Right renal pelvis (tissue), 4 donors: ENCODE data around the gene LCOR. TPM values are rescaled to one million over a fixed set of nuclear protein-coding genes. Genes with fewer than 3 reads are reported as not detected.
"Not testable (repeated sequence)": the region's sequence is repeated elsewhere in the genome, so short reads cannot be mapped to it uniquely, and the experiment has no call there.

Experiments used
- DNase-seq, 4 donors: peaks; one replicate each; pipeline ENCODE4 v3.0.0-alpha.2; 2013; ENCODE audit warnings: low read depth in 4 of 4, low spot score in 3 of 4, missing footprints in 1 of 4
- polyA plus RNA-seq, 4 donors: library from polyadenylated mRNA; unstranded; fragments of 120-200 nt; gene quantifications; one replicate each; pipeline ENCODE4 v1.2.1, GENCODE V29; 2013; ENCODE audit not compliant: insufficient read length in 4 of 4

The LCOR gene
- polyA plus RNA-seq, 4 donors: 24.6 to 31.1 (median 29.5) TPM

DNA sequence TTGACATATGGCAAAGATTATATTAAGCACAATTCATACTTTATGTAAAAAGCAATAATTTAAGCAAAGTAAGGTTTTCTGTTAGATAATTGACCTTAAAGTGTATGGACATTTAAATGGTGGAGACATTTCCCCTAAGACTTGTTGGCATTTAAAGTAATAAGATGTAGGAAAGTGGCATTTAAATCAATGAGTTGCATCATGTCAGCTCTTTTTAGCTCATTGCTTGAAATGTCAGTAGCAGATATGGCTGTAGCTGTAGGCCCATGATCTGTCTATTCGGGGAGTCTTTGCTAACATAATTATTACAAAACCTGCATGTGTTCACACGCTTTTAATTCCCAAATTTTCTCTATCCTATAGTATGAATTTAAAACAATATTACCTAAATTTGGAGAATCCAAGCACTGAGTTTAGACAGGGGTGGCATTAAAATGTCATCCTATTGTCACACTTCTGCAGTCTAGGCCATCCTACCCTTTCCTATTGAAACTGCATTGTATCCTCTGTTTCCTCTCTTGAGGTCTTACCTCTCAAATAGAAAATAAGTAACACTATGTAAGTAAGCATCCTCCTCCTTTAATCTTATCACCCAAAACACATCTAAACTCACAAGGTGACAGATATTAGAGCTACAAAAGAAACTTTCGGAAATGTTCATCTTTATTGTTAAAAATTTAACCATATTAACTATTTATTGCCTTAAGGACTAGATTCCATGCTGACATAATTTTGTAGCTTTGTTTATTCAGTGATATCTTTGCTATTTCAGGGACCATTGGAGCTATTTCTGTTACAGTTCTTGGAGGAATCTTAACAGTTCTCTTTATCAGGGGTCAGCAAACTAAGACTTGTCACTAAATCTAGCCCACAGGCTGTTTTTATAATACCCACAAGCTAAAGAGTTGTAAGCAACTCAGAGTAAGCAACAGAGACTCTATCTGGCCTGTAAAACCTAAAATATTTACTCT lies 91.2 kb downstream of the LCOR start:
- DNase-seq: no peak

DNA sequence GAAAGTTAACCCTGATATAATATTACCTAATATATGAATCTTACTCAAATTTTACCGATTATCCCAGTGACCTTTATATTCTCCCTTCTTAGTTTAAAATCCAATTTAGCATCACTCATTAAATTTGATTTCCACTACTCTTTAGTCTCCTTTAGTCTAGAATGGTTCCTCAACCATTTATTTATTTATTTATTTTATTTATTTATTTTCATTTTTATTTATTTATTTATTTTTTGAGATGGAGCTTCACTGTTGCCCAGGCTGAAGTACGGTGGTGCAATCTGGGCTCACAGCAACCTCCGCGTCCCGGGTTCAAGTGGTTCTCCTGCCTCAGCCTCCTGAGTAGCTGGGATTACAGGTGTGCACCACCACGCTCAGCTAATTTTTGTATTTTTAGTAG lies 92.8 kb downstream of the LCOR start:
- no peak for DNase-seq

DNA sequence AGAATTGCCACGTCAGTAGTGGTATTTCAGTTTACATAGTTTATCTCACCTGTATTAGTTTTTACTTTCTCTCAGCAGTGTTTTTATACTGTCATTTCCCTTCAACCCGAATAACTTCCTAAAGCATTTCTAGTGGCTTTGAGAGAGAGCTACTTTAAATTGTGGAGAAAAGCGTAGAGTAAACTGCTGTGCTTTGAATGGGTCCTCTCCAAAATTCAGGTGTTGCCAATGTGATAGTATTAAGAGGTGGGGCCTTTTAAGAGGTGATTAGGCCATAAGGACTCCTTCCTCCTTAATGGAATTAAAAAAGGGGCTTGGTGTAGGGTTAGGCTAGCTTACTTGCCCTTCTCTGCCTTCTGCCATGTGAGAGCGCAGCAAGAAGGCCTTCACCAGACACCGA lies 98.4 kb downstream of the LCOR start:
- DNase-seq: no peak

DNA sequence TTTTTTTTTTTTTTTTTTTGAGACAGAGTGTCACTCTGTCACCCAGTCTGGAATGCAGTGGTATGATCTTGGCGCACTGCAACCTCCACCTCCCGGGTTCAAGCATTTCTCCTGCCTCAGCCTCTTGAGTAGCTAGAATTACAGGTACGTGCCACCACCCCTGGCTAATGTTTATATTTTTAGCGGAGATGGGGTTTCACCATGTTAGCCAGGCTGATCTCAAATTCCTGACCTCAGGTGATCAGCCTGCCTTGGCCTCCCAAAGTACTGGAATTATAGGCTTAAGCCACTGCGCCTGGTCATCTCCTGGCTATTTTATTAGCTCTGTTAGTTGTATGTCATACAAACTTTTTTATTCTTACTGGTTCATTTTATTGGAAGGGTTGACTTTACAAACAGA lies 103.0 kb downstream of the LCOR start:
- no peak for DNase-seq

DNA sequence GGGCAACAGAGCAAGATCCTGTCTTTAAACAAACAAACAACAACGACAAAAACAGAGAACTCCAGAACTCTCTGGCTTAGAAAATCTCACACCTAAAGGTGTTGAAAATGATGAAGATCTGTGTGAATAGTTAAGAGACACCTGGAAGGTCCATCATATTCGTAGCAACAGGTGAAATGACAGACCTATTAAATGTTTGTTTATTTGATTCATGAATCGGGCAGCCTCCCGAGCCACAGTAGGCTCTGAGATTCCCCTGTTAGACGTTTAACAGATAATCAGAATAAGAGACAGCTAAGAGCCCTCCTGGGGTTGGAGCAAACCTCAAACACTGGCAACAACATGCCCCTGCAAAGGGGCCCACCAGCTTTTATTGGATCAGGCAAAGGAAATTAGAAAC lies 103.7 kb downstream of the LCOR start:
- no peak for DNase-seq

DNA sequence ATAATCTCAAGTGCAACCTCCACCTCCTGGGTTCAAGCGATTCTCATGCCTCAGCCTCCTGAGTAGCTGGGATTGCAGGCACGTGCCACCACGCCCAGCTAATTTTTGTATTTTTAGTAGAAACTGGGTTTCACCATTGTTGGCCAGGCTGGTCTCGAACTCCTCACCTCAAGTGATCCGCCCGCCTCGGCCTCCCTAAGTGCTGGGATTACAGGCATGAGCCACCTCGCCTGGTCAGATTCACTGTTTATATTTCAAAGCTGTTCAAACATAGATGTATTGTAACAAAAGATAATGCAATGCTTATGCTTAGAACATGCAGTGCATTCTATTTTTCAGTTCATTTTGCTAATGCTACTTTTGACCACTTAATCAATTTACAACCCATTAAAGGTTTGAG lies 111.1 kb downstream of the LCOR start:
- DNase-seq: not testable (repeated sequence)

DNA sequence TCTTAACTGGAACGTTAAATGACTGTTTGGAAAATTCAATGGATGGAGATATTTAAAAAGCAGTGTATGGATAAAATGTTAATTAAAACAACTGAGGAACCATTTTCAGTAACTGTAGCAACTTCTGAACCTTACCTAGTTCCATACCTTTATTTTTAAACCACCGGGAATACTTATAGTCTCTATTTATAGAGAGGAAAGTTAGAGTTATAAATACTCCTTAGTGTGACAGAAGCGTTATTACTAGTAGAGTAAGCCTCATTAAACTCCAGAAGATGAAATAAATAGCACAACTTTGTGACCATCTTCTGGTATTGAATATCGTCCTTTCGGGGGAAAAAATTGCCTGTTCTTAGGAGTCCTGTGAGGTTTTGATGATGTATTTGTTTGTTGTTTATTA lies 114.9 kb downstream of the LCOR start:
- DNase-seq: no peak

DNA sequence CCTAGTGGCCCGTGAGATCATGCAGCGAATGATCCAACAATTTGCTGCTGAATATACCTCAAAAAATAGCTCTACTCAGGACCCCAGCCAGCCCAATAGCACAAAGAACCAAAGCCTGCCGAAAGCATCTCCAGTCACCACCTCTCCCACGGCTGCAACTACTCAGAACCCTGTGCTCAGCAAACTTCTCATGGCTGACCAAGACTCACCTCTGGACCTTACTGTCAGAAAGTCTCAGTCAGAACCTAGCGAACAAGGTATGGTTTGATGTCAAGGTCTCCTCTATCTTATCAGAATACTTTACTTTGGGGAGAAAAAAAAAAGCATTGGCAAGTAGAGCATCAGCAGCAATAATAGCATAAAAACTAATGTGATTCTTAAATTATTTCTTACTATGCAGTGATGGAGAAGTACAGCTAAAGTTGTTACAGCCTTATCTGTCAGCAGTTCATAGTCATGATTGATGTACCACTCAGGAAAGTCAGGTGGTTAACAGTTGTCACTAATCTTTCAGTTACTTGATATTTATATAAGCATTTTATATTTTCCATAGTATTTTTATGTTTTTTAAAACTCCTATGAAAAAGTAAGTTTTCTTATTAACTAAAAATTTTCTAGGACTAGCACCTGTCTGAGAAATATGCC lies 117.1 kb downstream of the LCOR start:
- DNase-seq: no peak

DNA sequence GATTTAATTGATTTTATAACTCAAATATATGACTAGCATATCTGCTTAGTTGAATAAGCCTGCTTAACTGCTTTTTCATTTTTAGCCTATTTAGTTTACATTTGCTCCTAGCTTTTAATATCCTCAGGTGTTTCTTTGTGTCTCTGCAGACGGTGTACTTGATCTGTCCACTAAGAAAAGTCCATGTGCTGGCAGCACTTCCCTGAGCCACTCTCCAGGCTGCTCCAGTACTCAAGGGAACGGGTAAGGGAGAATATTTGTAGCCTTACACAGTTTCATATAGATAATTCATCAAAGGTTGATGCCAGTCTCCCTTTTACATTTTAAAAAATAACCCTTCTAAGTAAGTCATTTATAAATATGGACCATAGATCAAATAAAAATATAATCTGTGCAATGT lies 119.9 kb downstream of the LCOR start:
- no peak for DNase-seq

DNA sequence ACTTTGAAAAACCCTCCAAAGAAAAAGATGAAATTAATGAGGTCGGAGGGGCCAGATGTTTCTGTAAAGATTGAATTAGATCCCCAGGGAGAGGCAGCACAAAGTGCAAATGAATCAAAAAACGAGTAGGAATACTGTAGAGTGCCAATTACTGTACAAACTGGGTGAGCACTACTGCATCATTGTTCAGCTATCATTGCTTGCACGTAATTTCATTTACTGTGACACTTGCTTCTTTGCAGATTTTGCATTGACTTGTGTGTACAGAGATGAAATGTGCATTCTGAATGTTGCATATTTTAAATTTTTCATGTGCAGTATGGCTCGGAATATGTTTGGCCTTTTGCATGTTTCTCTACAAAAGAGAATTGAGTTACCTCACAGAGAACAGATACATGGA lies 123.7 kb downstream of the LCOR start:
- no peak for DNase-seq

DNA sequence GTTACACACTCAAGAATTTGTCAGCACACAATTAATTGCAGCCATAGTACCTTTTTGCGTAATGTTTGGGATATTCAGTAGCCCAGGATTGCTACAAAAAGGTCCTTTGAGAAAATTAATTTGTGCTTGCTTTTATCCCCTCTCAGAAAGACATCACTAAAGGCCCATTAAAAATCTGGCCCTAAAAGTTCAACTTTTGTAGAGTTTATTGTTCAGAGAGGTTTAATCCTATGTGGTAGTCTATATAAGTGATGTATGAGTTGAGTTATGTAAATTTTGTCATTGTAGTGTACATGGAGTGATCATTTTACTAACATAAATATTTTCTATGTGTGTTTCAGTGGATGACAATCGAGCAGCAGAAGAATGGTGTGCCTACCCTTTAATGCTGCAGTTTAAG lies 126.0 kb downstream of the LCOR start:
- no peak for DNase-seq

DNA sequence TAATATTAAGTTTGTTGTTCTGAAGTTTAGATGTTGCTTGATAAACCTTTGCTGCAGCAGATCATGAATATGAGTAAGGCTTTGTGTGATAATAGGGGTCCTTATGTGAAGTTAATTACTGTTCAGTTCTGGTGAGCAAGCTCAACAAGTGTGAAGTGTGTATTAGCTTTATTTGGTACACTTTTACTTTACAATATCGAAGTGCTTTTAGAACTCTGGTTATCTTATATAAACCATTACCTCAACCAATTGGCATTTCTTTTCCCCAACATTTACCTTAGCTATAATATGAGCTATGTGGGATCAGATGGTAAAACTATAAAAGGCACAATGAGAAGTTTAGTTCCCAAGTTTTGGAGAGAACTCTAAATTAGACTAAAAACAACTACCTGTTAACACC lies 127.6 kb downstream of the LCOR start:
- DNase-seq: no peak

DNA sequence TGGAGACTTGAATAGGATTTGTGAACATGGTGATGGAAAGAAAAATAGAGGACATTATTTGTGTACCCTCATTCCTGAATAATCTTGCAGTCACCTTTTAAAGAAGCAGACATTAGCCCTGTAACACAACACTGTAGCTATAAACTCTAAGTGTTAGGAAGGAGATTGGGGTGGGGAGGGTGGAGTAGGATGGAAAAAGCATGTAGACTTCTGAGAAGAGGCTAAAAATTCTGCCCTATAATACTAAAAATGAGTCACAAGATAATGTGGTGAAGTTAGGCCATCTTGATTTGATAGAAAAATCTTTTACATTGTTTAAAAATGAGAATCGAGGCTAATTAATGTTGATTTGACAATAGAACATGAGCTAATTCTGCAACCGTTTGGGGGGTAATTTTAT lies 128.8 kb downstream of the LCOR start:
- no peak for DNase-seq

DNA sequence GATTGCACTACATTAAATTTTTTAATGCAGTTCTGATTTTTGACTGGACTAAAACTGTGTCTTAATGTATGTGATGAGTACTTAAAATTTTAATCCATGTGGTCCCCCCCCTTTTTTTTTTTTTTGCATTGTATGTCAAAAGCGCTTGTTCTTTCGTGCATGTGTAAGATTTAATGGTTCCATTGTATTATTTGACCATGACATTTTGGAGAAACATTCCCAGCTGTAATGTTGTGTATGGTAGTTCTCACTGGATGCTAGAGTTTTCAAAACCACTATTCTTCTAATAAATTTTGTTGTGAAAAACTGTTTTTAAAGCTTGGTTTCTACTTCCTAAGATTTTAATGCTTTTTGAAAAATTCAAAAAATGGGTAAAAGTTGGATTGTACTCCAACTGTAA lies 132.0 kb downstream of the LCOR start:
- DNase-seq: no peak

DNA sequence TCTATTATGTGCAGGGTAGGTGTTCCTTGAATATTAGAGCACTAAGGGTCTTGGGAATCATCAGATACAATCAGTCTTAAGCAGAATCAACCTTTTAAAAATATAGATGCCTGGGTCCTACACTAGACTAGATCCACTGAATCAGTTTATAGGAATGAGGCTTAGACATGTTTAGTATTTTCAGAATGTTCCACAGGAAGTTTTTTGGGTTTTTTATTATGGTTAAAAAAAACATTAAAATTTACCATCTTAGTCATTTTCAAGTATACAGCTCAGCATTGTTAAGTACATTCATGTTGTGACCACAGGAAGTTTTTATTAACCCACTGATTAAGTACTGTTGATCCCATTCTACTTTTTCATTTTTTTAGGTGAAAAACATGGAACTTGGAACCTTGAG lies 135.7 kb downstream of the LCOR start:
- no peak for DNase-seq

DNA sequence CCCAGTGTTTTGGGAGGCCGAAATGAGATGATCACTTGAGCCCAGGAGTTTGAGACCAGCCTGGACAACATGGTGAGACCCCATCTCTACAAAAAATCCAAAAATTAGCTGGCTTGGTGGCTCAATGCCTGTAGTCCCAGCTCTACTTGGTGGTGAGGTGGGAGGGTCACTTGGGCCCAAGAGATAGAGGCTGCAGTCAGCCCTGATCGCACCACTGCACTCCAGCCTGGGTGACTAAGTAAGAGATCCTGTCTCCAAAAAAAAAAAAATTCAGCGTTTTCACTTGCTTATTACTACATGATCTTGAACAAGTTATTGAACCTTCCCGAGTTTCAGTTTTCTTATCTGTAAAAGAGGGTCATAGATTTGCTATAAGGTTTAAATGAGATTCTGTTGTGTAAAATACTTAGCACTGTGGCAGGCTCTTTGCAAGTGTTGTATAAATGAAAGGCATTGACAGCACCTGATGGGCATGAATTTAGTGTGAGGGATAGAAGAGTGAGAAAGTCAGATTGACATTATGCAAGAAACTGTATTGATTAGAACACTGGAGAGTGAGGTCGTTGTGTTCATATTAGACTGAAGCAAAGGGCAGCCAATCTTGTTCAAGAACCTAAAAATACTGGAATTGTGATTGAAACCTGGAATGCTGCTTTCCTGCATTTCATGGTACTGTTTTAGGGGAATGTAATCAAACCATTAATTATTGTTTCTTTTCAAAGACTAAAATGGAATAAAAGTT lies 136.8 kb downstream of the LCOR start:
- no peak for DNase-seq

DNA sequence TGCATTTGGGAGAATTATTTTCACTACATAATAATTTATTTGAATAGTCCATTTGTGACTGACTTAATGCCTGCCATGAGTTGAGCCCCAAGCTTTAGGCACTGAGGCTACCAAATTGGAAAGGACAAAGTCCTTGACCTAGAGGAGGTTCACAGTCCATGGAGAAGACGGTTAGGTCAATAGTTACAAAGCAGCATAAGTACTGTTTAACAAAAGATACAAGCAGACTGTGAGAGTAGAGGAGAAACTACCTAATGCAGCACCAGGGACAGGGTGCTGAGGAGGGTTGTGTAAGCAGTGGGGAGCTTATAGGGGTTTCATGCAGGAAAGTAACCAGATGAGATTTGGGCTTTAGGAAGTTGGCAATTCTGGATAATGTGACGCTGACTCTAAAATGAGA lies 139.2 kb downstream of the LCOR start:
- no peak for DNase-seq

DNA sequence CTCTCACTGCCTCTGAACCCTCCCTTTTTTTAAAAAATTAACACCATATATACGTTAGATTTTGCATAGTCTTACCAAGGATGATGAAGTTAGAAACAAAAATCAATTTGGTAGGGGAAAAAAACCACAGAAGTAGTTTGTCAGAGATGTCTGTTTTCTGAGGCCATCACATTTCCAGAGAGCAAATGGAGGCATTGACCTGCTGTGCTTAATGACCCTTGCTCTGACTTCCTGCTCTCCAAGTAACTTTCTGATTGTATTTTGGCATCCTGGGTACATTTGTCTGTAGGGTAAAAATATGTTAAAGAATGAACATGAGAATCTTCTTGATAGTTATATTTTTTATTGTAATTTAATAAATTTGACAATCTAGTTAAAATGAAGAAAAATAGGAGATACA lies 140.2 kb downstream of the LCOR start:
- peak in 1 of 4 donors; percentile 5 for DNase-seq

DNA sequence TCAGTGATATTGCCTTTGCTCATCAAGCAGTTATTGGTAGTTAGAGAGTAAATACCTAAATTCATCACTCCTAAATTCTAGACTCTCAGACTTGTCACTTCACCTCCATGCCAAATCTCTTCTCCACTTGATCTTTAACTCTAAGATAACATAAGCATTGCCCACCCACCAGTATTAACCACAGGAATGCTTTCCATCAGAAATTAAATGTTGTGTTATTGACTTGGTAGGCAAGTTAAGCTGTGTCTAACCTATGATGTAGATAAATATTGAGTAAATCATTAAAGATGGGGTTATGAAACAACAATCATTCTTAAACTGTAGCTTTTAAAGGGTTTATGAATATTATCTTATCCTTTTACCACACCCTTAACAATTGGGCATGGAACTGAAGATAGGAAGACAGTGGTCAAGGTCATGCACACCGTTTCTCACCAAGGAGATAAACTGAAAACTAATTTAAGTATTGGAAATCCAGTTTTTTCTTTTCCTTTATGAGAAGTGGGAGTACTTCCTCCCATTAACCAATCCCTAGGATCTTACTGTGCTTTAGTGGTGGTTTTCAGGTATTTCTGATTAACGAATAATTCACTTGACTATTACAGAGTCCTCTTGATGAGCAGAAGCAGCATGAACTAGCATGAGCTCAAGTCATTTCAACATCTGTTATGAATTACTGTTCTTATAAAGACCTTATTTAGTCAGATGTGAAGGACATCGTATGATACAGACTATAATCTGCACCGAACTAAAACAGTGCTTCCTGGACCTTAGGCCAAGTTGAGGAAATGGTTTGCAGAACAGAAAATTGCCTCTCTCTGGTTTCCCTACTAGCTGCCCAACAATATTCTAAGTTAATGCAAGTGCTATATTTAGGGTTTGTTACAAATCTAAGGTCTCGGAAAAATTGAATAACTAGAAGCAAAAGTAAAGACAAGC lies 142.0 kb downstream of the LCOR start:
- DNase-seq: no peak

DNA sequence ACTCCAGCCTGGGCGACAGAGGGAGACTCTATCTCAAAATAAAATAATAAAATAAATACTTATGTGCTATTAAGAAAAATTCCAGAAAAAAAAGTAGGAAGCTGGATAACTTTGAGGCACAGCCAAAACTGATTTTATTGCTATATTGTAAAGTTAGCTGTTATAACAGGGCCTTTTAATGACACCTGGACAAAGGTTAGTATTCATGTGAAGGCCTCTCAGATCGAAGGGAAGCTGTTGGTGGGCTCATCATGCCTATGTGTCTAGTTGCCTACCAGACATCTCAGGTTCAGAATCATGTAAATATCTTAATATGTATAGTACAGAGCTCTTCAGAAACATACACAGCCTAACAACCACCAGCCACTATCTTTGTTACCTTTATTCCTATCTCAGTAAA lies 143.0 kb downstream of the LCOR start:
- DNase-seq: no peak
